NCI-H187 (cell line): ENCODE results near the gene TCF7.

Source experiments
- DNase-seq, 2 experiments: peaks; one replicate each; lab custom pipeline; 2025; lab: John Stamatoyannopoulos, UW

TCF7 gene

GRCh38 chr5:134113902-134114875 lies at the start of gene TCF7:
Gene TCF7 (plus strand): TSS chr5:134114681. CDS start chr5:134114907, 226 bp downstream.
- peak in 1 of 2 experiments; percentile 57 for DNase-seq

- DNase-seq = no peak
Measured at GRCh38 chr5:134069553-134069952, 44.9 kb upstream of the TCF7 start.

GRCh38 chr5:134070725-134071613 lies 43.5 kb upstream of the TCF7 start:
- DNase-seq = no peak

GRCh38 chr5:134071614-134072207 lies 42.8 kb upstream of the TCF7 start:
- no peak for DNase-seq

GRCh38 chr5:134072471-134073210 lies 41.8 kb upstream of the TCF7 start:
- DNase-seq = no peak

GRCh38 chr5:134073404-134073803 lies 41.1 kb upstream of the TCF7 start:
- DNase-seq = no peak

- no peak for DNase-seq
Measured at GRCh38 chr5:134075102-134075501, 39.4 kb upstream of the TCF7 start.

- no peak for DNase-seq
Measured at GRCh38 chr5:134077926-134078580, 36.4 kb upstream of the TCF7 start.

GRCh38 chr5:134079748-134080581 lies 34.5 kb upstream of the TCF7 start:
- DNase-seq = no peak

- no peak for DNase-seq
Measured at GRCh38 chr5:134082264-134082992, 32.1 kb upstream of the TCF7 start.

- DNase-seq = no peak
Measured at GRCh38 chr5:134083517-134083916, 31.0 kb upstream of the TCF7 start.

- DNase-seq = no peak
Measured at GRCh38 chr5:134084022-134084565, 30.4 kb upstream of the TCF7 start.

GRCh38 chr5:134084570-134084969 lies 29.9 kb upstream of the TCF7 start:
- DNase-seq = no peak

- DNase-seq = no peak
Measured at GRCh38 chr5:134085411-134085810, 29.1 kb upstream of the TCF7 start.

- DNase-seq = no peak
Measured at GRCh38 chr5:134086225-134086942, 28.1 kb upstream of the TCF7 start.

GRCh38 chr5:134086943-134087305 lies 27.6 kb upstream of the TCF7 start:
- no peak for DNase-seq

GRCh38 chr5:134088291-134088690 lies 26.2 kb upstream of the TCF7 start:
- no peak for DNase-seq

GRCh38 chr5:134088994-134089560 lies 25.4 kb upstream of the TCF7 start:
- DNase-seq = no peak
